HEK293 (cell line): ENCODE data around the gene NUCKS1.

Source experiments
- GLI4 ChIP-seq: fragments of 450-650 bp; formaldehyde crosslinking; IDR thresholded peaks from 2 replicates; pipeline ENCODE4 v1.5.1; 2016; ENCODE audit warnings: missing biosample characterization, missing genetic modification characterization
- MYNN ChIP-seq: fragments of 450-650 bp; formaldehyde crosslinking; IDR thresholded peaks from 2 replicates; pipeline ENCODE4 v1.5.1; 2016; ENCODE audit warnings: missing biosample characterization, missing genetic modification characterization, borderline replicate concordance
- REST ChIP-seq: fragments of 450-650 bp; formaldehyde crosslinking; IDR thresholded peaks from 2 replicates; pipeline ENCODE4 v1.5.1; 2016; ENCODE audit warnings: missing biosample characterization, missing genetic modification characterization
- ZBTB49 ChIP-seq: fragments of 450-650 bp; formaldehyde crosslinking; IDR thresholded peaks from 2 replicates; pipeline ENCODE4 v1.5.1; 2016; ENCODE audit warnings: missing biosample characterization, missing genetic modification characterization, low read depth
- ZBTB6 ChIP-seq: fragments of 450-650 bp; formaldehyde crosslinking; IDR thresholded peaks from 2 replicates; pipeline ENCODE4 v1.5.1; 2017; ENCODE audit warnings: missing biosample characterization, missing genetic modification characterization
- ZNF121 ChIP-seq: fragments of 450-650 bp; formaldehyde crosslinking; IDR thresholded peaks from 2 replicates; pipeline ENCODE4 v1.5.1; 2016; ENCODE audit warnings: missing biosample characterization, missing genetic modification characterization
- ZNF23 ChIP-seq: fragments of 450-650 bp; formaldehyde crosslinking; IDR thresholded peaks from 2 replicates; pipeline ENCODE4 v1.5.1; 2016; ENCODE audit warnings: missing biosample characterization, missing genetic modification characterization, borderline replicate concordance
- ZNF24 ChIP-seq: fragments of 450-650 bp; formaldehyde crosslinking; IDR thresholded peaks from 2 replicates; pipeline ENCODE4 v1.5.1; 2016; ENCODE audit warnings: missing biosample characterization, missing genetic modification characterization
- ZNF37A ChIP-seq: fragments of 450-650 bp; IDR thresholded peaks from 2 replicates; pipeline ENCODE4 v1.5.1; 2018; ENCODE audit warnings: missing biosample characterization, missing genetic modification characterization
- ZNF76 ChIP-seq: fragments of 450-650 bp; formaldehyde crosslinking; IDR thresholded peaks from 2 replicates; pipeline ENCODE4; 2016; ENCODE audit warnings: low read depth, missing biosample characterization, missing genetic modification characterization, borderline replicate concordance
- ZNF830 ChIP-seq: fragments of 450-650 bp; IDR thresholded peaks from 2 replicates; pipeline ENCODE4 v1.5.0; 2018; ENCODE audit warnings: missing biosample characterization, missing genetic modification characterization, low read depth, mild to moderate bottlenecking, moderate library complexity
- TF ChIP-seq, protein P1 (sequence below): fragments of 450-650 bp; formaldehyde crosslinking; IDR thresholded peaks from 2 replicates; pipeline ENCODE4 v1.5.1; 2016; ENCODE audit warnings: missing biosample characterization, missing genetic modification characterization
- TF ChIP-seq, protein P2 (sequence below): fragments of 450-650 bp; formaldehyde crosslinking; IDR thresholded peaks from 2 replicates; pipeline ENCODE4 v1.5.1; 2016; ENCODE audit warnings: missing biosample characterization, missing genetic modification characterization, borderline replicate concordance
- TF ChIP-seq, protein P3 (sequence below): fragments of 450-650 bp; formaldehyde crosslinking; IDR thresholded peaks from 2 replicates; pipeline ENCODE4 v1.5.1; 2016; ENCODE audit warnings: missing biosample characterization, missing genetic modification characterization

- TF ChIP-seq MYNN (tag by site-specific recombination): no peak
- TF ChIP-seq, protein P1, sequence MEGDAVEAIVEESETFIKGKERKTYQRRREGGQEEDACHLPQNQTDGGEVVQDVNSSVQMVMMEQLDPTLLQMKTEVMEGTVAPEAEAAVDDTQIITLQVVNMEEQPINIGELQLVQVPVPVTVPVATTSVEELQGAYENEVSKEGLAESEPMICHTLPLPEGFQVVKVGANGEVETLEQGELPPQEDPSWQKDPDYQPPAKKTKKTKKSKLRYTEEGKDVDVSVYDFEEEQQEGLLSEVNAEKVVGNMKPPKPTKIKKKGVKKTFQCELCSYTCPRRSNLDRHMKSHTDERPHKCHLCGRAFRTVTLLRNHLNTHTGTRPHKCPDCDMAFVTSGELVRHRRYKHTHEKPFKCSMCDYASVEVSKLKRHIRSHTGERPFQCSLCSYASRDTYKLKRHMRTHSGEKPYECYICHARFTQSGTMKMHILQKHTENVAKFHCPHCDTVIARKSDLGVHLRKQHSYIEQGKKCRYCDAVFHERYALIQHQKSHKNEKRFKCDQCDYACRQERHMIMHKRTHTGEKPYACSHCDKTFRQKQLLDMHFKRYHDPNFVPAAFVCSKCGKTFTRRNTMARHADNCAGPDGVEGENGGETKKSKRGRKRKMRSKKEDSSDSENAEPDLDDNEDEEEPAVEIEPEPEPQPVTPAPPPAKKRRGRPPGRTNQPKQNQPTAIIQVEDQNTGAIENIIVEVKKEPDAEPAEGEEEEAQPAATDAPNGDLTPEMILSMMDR: no peak
- TF ChIP-seq ZNF23 (tag by site-specific recombination): no peak
- TF ChIP-seq REST (tag by site-specific recombination): no peak
- no peak for TF ChIP-seq ZBTB49 (tag by site-specific recombination)
- no peak for TF ChIP-seq ZNF76 (tag by site-specific recombination)
- TF ChIP-seq ZNF121 (tag by site-specific recombination): no peak
- TF ChIP-seq ZBTB6 (tag by site-specific recombination): no peak
- TF ChIP-seq, protein P2, sequence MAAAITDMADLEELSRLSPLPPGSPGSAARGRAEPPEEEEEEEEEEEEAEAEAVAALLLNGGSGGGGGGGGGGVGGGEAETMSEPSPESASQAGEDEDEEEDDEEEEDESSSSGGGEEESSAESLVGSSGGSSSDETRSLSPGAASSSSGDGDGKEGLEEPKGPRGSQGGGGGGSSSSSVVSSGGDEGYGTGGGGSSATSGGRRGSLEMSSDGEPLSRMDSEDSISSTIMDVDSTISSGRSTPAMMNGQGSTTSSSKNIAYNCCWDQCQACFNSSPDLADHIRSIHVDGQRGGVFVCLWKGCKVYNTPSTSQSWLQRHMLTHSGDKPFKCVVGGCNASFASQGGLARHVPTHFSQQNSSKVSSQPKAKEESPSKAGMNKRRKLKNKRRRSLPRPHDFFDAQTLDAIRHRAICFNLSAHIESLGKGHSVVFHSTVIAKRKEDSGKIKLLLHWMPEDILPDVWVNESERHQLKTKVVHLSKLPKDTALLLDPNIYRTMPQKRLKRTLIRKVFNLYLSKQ: no peak
- TF ChIP-seq, protein P3, sequence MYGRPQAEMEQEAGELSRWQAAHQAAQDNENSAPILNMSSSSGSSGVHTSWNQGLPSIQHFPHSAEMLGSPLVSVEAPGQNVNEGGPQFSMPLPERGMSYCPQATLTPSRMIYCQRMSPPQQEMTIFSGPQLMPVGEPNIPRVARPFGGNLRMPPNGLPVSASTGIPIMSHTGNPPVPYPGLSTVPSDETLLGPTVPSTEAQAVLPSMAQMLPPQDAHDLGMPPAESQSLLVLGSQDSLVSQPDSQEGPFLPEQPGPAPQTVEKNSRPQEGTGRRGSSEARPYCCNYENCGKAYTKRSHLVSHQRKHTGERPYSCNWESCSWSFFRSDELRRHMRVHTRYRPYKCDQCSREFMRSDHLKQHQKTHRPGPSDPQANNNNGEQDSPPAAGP (tag by site-specific recombination): no peak
- no peak for TF ChIP-seq ZNF830 (tag by site-specific recombination)
- no peak for TF ChIP-seq ZNF24 (tag by site-specific recombination)
- TF ChIP-seq GLI4 (tag by site-specific recombination): no peak
- TF ChIP-seq ZNF37A (tag by site-specific recombination): no peak
These were observed 48.6 kb downstream of the NUCKS1 start for GRCh38 chr1:205701420-205701819.
